Right hindlimb (tissue), 1 donor: Measurements from ENCODE around the gene THAP7.
"Not testable (repeated sequence)": the region's sequence is repeated elsewhere in the genome, so short reads cannot be mapped to it uniquely, and the experiment has no call there.

Experiments used
- DNase-seq: peaks from one replicate; pipeline ENCODE4 v3.0.0-alpha.2; 2018

THAP7 gene

DNA sequence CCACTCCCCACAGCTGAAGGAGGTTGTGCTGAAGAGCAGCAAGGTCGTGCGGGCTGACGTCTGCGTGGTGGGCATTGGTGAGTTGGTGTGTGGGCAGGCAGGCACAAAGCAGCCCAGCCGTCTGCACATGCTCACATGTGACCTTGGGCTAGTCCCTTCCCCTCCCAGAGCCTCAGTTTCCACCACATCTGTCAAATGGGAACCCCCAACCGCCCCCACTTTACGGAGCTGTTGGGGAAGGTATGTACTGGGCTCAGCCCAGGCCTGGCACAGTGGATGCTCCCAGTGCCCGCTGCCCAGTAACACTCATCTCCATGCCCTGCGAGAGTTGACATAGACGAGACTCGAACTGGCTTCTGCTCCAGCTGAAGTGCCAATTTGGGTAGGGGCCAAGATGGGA is 24.9 kb downstream of the THAP7 start:
- no peak for DNase-seq

- DNase-seq = no peak
Observed at GRCh38 chr22:20976291-20976877, 25.5 kb downstream of the THAP7 start.

- no peak for DNase-seq
Observed at GRCh38 chr22:20975541-20976290, 26.2 kb downstream of the THAP7 start.

GRCh38 chr22:20974336-20974955 is 27.5 kb downstream of the THAP7 start:
- no peak for DNase-seq

- no peak for DNase-seq
Observed at GRCh38 chr22:20973634-20974286, 28.2 kb downstream of the THAP7 start.

DNA sequence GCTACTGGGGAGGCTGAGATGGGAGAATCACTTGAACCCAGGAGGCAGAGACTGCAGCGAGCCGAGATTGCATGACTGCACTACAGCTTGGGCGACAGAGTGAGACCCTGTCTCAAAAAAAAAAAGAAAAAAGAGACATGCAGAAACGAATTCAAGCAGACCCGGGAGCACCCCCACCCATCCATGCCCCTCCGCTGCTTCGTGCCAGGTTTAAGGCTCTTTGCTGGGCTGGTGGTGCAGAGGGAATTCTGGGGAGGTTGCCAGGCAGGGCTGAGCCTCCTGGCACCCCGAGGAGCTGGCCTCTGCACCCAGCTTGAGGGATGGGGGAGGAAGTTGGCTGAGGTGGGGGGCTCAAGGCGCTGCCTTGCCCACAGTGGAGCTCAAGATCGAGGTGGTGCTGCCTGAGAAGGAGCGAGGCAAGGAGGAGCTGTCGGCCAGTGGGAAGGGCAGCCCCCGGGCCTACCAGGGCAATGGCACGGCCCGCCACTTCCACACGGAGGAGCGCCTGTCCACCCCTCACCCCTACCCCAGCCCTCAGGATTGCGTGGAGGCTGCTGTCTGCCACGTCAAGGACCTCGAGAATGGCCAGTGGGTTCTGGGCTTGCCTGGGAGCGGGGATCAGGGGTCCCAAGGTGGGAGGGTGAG is 28.9 kb downstream of the THAP7 start:
- DNase-seq = no peak

DNA sequence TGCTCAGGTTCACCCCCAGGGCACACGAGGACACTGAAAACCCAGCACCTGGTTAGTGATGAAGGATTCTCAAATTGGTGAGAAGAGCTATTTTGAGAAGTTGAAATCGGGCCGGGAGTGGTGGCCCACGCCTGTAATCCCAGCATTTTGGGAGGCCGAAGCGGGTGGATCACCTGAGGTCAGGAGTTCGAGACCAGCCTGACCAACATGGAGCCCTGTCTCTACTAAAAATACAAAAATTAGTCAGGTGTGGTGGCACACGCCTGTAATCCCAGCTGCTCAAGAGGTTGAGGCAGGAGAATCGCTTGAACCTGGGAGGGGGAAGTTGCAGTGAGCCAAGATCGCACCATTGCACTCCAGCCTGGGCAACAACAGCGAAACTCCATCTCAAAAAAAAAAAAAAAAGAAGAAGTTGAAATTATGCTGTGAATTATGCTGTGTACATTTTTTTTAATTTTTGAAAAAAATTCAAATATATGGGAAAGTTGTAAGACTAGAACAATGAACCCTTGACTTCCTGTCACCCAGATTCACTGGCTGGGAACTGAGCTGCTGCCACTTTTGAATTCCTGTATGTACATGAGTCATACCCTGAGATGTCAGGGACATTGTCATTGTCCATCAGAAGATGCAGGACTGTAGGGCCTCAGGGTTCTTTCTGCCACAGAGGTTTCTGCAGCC is 29.8 kb downstream of the THAP7 start:
- not testable (repeated sequence) for DNase-seq

- no peak for DNase-seq
Observed at GRCh38 chr22:20970939-20971657, 30.8 kb downstream of the THAP7 start.

- no peak for DNase-seq
Observed at GRCh38 chr22:20968281-20968977, 33.5 kb downstream of the THAP7 start.

GRCh38 chr22:20967697-20968211 is 34.2 kb downstream of the THAP7 start:
- DNase-seq = no peak

GRCh38 chr22:20966883-20967696 is 34.8 kb downstream of the THAP7 start, which contains the start of gene AIFM3:
TSS of gene AIFM3 (plus strand) at chr22:20967255. CDS start at chr22:20967945, 690 bp downstream.
- no peak for DNase-seq

GRCh38 chr22:20965888-20966855 is 35.7 kb downstream of the THAP7 start:
- no peak for DNase-seq

DNA sequence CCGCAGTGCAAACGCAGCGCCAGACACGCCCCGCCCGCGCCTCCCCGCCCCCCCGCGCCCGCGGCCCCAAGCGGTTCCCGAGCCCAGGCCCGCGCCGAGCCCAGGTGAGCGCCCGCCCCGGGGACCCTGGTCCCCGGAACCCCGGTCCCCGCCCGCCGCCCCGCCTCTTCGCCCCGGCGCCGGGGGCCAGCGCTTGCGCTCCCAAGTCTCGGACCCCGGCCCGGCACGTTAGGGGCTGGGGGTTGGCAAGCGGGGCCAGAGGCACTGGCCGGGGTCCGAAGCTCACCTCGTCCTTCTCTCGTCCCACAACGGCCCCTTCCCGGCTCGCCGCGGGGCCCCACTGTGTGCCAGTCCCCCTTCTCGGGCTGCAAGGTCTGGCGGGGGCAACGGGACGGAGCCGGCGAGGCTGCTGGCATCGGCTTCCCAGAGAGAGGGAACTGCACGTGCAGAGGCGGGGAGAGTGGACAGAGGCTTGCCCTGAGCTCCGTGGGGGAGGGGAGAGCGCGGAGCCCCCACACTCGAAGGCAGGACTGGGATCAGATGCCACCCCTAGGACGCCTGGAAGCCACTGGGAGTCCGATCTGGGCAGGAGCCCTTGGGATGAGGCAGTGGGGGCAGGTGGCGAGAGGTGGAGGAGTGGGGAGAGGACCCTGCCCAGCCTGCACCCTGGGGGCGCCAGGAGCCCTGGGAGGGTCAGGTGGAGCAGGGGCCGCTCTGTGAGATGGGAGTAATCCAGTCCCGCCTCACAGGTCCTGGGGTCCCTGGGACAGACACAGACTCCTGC is 36.6 kb downstream of the THAP7 start:
- DNase-seq = no peak

GRCh38 chr22:20964799-20965103 is 37.2 kb downstream of the THAP7 start:
- DNase-seq = no peak

DNA sequence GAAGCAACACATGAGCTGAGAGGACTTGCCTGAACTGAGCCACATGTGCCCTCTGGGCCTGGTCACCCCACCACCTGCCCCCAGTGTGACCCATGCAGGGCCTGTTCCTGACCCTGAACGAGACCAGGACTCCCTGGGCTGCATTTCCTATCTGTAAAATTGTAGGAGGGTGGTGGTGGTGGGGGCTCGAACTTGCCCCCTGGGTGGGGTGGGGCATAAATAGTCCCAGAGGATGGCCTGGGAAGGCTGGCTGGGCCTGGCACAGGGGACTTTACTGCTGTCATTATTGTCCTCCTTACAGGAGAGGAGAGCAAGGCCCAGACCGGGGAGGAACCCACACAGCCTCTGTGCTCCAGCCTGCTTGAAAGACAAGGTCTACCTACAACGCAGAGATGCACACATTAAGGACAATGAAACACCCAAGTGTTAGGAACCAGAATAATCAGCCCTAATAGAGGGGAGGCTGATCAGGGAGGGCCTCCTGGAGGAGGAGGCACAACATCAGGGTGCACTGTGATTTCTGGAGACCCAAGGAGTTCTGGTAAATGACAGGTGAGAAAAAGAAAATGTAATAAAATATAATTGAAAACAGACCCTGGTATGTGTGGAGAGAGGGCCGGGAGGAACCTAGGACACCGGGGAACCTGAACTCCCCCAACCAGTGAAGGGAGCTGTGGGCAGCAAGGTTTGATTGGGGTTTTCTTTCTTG is 37.7 kb downstream of the THAP7 start:
- DNase-seq = no peak

DNA sequence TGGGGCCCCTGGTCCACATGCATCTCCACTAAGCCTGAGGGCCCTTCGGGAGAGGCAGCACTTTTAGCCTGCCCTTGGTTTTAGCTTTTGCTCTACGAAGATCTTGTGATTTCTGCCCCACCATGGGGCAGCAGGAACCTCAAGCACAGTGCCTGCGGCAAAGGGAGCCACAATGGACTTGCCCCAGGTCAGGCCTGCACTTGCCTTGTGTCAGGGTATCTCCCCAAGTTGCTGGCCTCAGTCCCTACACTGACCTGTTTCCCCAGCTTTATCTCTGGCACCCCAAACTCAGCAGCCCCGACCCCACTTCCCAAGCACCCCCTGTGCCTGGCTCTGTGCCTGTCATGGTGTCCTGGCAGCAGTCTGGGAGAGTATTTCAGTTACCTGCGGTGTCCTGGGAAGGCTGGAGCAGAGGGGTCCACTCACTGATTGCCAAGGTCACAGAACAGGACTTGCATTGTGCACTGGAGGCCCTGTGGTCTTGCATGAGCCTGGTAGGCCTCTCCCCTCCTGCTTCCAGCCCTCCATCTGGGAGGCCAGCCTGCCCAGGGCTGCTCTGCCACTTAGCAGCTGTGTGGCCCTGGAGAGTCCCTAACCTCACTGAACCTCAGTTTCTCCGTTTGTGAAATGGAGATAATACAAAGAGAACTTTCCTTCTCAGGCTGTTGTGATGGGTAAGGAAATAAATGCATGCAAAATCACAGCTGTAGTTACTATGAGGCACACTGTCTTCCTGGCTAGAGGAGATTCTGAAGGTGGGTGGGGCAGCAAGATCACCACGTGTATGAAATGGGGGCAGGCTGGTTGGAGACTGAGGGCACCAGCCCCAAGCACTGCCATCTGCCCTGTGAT is 38.5 kb downstream of the THAP7 start:
- no peak for DNase-seq
